ENCODE results near the gene DUSP28. TPM values are rescaled to one million over a fixed set of nuclear protein-coding genes. Genes with fewer than 3 reads are reported as not detected.
A peak's percentile ranks its signal among the peaks of the same experiment; 100 is the strongest.

Gene DUSP28
- total and polyA plus RNA-seq, 2 of the 8 experiments (the other 6 are each of a cell fraction or from before 2014, with no cell fraction given), result 2.1 to 2.3 TPM

- Histone ChIP-seq H3K23ac (ENCODE audit: insufficient read length) (no peak overlapping the region), H3K18ac (ENCODE audit: extremely low read depth, low read length) (no peak overlapping the region), H2BK120ac (replicated peaks; ENCODE audit: low read depth, low read length) (no peak overlapping the region), H3K9ac (replicated peaks in 1 of 4; ENCODE audit: extremely low read depth in 1 of 4, low read depth in 3 of 4, low read length in 3 of 4) (no peak overlapping the region), H2AK5ac (ENCODE audit: low read depth, low read length) (no peak overlapping the region), H3K36me3 (ENCODE audit: control insufficient read depth in 2 of 4, insufficient read depth in 4 of 4, low read length in 3 of 4) (no peaks in the 10 kb centered on the region), H3K9me3 (ENCODE audit: insufficient read depth in 2 of 2, low read depth in 1 of 2, low read length in 1 of 2) (no peaks in the 10 kb centered on the region), H3K27ac (ENCODE audit: low read depth, low read length) (no peak overlapping the region), H3K4me3 (ENCODE audit: extremely low read depth in 1 of 4, insufficient read depth in 2 of 4, low read depth in 3 of 4, low read length in 4 of 4) (no peak overlapping the region), H3K56ac (replicated peaks; ENCODE audit: insufficient read length, low read depth, low read length) (no peak overlapping the region), H3K4ac (replicated peaks; ENCODE audit: insufficient read length, low read depth, low read length) (no peak overlapping the region), H3K4me1 (replicated peaks in 1 of 4; ENCODE audit: control insufficient read depth in 3 of 4, insufficient read depth in 4 of 4, low read length in 3 of 4) (peaks cover 0 to 29% (median 21%) of the 10 kb centered on the region in 4 experiments; a peak in 6 of 7 replicates), H4K20me1 (replicated peaks in 1 of 2; ENCODE audit: control insufficient read depth in 1 of 2, insufficient read depth in 2 of 2, low read length in 2 of 2) (peaks cover 3 to 20% of the 10 kb centered on the region in 2 experiments), H2AFZ (ENCODE audit: low read length) (no peak overlapping the region), H3K79me2 (ENCODE audit: control insufficient read depth in 1 of 2, insufficient read depth in 2 of 2, low read length in 2 of 2) (no peaks in the 10 kb centered on the region), H4K91ac (replicated peaks; ENCODE audit: insufficient read length, low read length) (no peak overlapping the region), H2BK5ac (ENCODE audit: low read depth, low read length) (no peak overlapping the region), H2BK12ac (ENCODE audit: low read depth, low read length) (no peak overlapping the region), H3K4me2 (ENCODE audit: insufficient read depth in 1 of 2, low read depth in 2 of 2, low read length in 2 of 2) (no peak overlapping the region; a peak in 1 of 4 replicates), H3K23me2 (ENCODE audit: low read depth, low read length) (peaks cover 10% of the 10 kb centered on the region; the same call in 1 of the 2 replicates), H2BK15ac (ENCODE audit: low read length) (no peak overlapping the region), H4K8ac (ENCODE audit: extremely low read depth, insufficient read depth, low read length) (0 out of 2 replicates have a peak overlapping the region, but pooled peaks have one; percentile 51), H2BK20ac (ENCODE audit: low read length) (no peak overlapping the region), H4K5ac (ENCODE audit: insufficient read length, low read depth, low read length) (no peak overlapping the region), H3K79me1 (ENCODE audit: low read depth, low read length) (no peaks in the 10 kb centered on the region), H3K14ac (ENCODE audit: insufficient read length) (no peak overlapping the region), H3K27me3 (replicated peaks in 1 of 4; ENCODE audit: control insufficient read depth in 3 of 4, extremely low read depth in 1 of 4, insufficient read depth in 3 of 4, low read length in 3 of 4) (peaks cover 18 to 34% (median 30%) of the 10 kb centered on the region in 4 experiments)
- ChIA-PET POLR2A (ENCODE audit: partially characterized antibody) (interaction anchor here (1.4 to 2.5 kb wide), 2 partner anchors 16 to 30 kb away, joined by 3 to 6 read pairs; partner anchors contain the start of gene CAPN10), CTCF (ENCODE audit: partially characterized antibody) (interaction anchor here (1.6 to 1.9 kb wide), 3 partner anchors 10 to 15 kb away, joined by 4 to 8 read pairs (median 4); no protein-coding TSS in a partner anchor)
- WGBS, 2 experiments (ENCODE audit: extremely low coverage in 1 of 2, insufficient coverage in 1 of 2, insufficient read length in 1 of 2, insufficient replicate concordance in 2 of 2, low coverage in 1 of 2, low lambda C conversion rate in 2 of 2, missing lambda C conversion rate in 1 of 2), result 90% methylated on average over 11 of the region's 15 CpGs; no CpG with 5 or more reads in 1 of the 2 experiments
- DNase-seq (ENCODE audit: low read depth in 1 of 2, low spot score in 2 of 2) (peak in 1 of 2 experiments; percentile 40), FAIRE-seq (no peak)
- TF ChIP-seq CREB1 (IDR thresholded peaks at IDR 0.05) (no peak), RNF2 (IDR thresholded peaks at IDR 0.05; ENCODE audit: borderline replicate concordance, low read depth, low read length, missing control alignments, poor library complexity, severe bottlenecking) (no peak), GTF2F1 (IDR thresholded peaks at IDR 0.05; ENCODE audit: borderline replicate concordance, low read depth, low read length) (no peak), SIX5 (IDR thresholded peaks at IDR 0.05; ENCODE audit: low read depth, low read length) (no peak), RFX5 (IDR thresholded peaks at IDR 0.05; ENCODE audit: borderline replicate concordance, low read depth, low read length) (no peak), RAD21 (IDR thresholded peaks at IDR 0.05 in 1 of 2, conservative IDR thresholded peaks at IDR 0.05 in 1 of 2; ENCODE audit: low read depth in 2 of 2, low read length in 2 of 2) (no peak), KDM4A (IDR thresholded peaks at IDR 0.05; ENCODE audit: low read depth, low read length, severe bottlenecking) (no peak), CTBP2 (IDR thresholded peaks at IDR 0.05; ENCODE audit: borderline replicate concordance, insufficient read depth, insufficient read length, low read length) (no peak), MAFK (IDR thresholded peaks at IDR 0.05; ENCODE audit: low read depth, low read length) (no peak)
- TF ChIP-seq, protein P1, sequence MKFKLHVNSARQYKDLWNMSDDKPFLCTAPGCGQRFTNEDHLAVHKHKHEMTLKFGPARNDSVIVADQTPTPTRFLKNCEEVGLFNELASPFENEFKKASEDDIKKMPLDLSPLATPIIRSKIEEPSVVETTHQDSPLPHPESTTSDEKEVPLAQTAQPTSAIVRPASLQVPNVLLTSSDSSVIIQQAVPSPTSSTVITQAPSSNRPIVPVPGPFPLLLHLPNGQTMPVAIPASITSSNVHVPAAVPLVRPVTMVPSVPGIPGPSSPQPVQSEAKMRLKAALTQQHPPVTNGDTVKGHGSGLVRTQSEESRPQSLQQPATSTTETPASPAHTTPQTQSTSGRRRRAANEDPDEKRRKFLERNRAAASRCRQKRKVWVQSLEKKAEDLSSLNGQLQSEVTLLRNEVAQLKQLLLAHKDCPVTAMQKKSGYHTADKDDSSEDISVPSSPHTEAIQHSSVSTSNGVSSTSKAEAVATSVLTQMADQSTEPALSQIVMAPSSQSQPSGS (IDR thresholded peaks at IDR 0.05; ENCODE audit: low read length), result no peak
Measured at GRCh38 chr2:240569998-240570530, 9.9 kb downstream of the DUSP28 start.

Measured in H1 (cell line).